ENCODE results near the gene INTS7. TPM values are rescaled to one million over a fixed set of nuclear protein-coding genes. Genes with fewer than 3 reads are reported as not detected.

INTS7 gene
- total RNA-seq, 1 experiment from 2014 or later = 21.7 TPM

- TF ChIP-seq SP1 (IDR thresholded peaks at IDR 0.05; ENCODE audit: low read depth) (no peak), SIN3A (IDR thresholded peaks at IDR 0.05; ENCODE audit: low read depth) (no peak), ZNF274 (IDR thresholded peaks at IDR 0.05; ENCODE audit: low read depth, low read length) (no peak), ATF3 (IDR thresholded peaks at IDR 0.05) (no peak), ELF1 (IDR thresholded peaks at IDR 0.05; ENCODE audit: borderline replicate concordance, low read depth) (no peak), EGR1 (IDR thresholded peaks at IDR 0.05; ENCODE audit: low read depth) (no peak), JUND (IDR thresholded peaks at IDR 0.05) (no peak), FOSL1 (IDR thresholded peaks at IDR 0.05; ENCODE audit: low read depth) (no peak), ZFX (IDR thresholded peaks at IDR 0.05) (no peak), RAD21 (IDR thresholded peaks at IDR 0.05; ENCODE audit: low read depth) (no peak), CTCF (IDR thresholded peaks at IDR 0.05 in 2 of 3, conservative IDR thresholded peaks at IDR 0.05 in 1 of 3; ENCODE audit: borderline replicate concordance in 1 of 3, insufficient read depth in 1 of 3, low read depth in 2 of 3, low read length in 2 of 3) (no peak), EZH2phosphoT487 (IDR thresholded peaks at IDR 0.05; ENCODE audit: borderline replicate concordance) (no peak), REST (IDR thresholded peaks at IDR 0.05; ENCODE audit: low read depth) (no peak), MAX (IDR thresholded peaks at IDR 0.05) (no peak), SRF (IDR thresholded peaks at IDR 0.05; ENCODE audit: low read depth) (no peak), CBX3 (IDR thresholded peaks at IDR 0.05; ENCODE audit: low read depth) (no peak)
- Histone ChIP-seq H3K9me3 (ENCODE audit: control insufficient read depth in 1 of 2, insufficient read depth in 1 of 2, low read depth in 1 of 2, low read length in 2 of 2) (no peaks in the 10 kb centered on the region), H3K27ac (ENCODE audit: low read depth, low read length) (no peak overlapping the region), H3K27me3 (ENCODE audit: insufficient read depth, low read length) (no peaks in the 10 kb centered on the region), H2AFZ (ENCODE audit: low read depth, low read length, poor library complexity, severe bottlenecking) (no peak overlapping the region), H3K36me3 (ENCODE audit: control insufficient read depth in 1 of 2, insufficient read depth in 2 of 2, low read length in 2 of 2) (peaks cover 4 to 14% of the 10 kb centered on the region in 2 experiments; a peak in 3 of 4 replicates), H4K20me1 (ENCODE audit: insufficient read depth) (peaks cover 18% of the 10 kb centered on the region; the same call in 1 of the 2 replicates), H3K79me2 (ENCODE audit: insufficient read depth, low read length) (peaks cover 86% of the 10 kb centered on the region), H3K4me1 (ENCODE audit: control insufficient read depth in 1 of 2, insufficient read depth in 2 of 2, low read length in 2 of 2) (peaks cover 0 to 8% of the 10 kb centered on the region in 2 experiments; a peak in 2 of 4 replicates), H3K4me3 (replicated peaks in 1 of 2; ENCODE audit: low read depth in 1 of 2, low read length in 2 of 2) (no peak overlapping the region), H3K9me2 (ENCODE audit: insufficient read depth) (no peaks in the 10 kb centered on the region), H3K4me2 (ENCODE audit: low read length) (no peak overlapping the region), H3K9ac (ENCODE audit: low read length) (no peak overlapping the region)
- DNase-seq (ENCODE audit: low read depth, low spot score) (no peak), ATAC-seq (no peak)
- no TSS peak for BruUV-seq (replicated peaks)
- ChIA-PET RAD21 (ENCODE audit: low non-redundant PET in 1 of 2, low total read pairs in 2 of 2, uncharacterized antibody in 2 of 2, unreplicated experiment in 2 of 2) (no interaction called here), CTCF (no interaction called here), POLR2A (no interaction called here)
- intact Hi-C loops (cut with micrococcal nuclease) = no loop called here
These were observed 7.1 kb upstream of the INTS7 start for GRCh38 chr1:212042436-212042835.
